Lower leg skin (tissue), 4 donors: ENCODE measurements around the gene CDH26. TPM values are rescaled to one million over a fixed set of nuclear protein-coding genes. Genes with fewer than 3 reads are reported as not detected.
A peak's percentile ranks its signal among the peaks of the same experiment; 100 is the strongest.

Source experiments
- DNase-seq, 2 donors: peaks; one replicate each; pipeline ENCODE4 v3.0.0-alpha.2; 2019; ENCODE audit warnings: low spot score in 2 of 2
- H3K4me3 ChIP-seq: fragments of 200-600 bp; sonication (generic); 2 replicates; pipeline ENCODE4 v1.5.1; 2017; ENCODE audit warnings: mild to moderate bottlenecking, low read depth; ENCODE audit not compliant: poor library complexity, severe bottlenecking
- POLR2A ChIP-seq, 2 donors: fragments of 450-650 bp; IDR thresholded peaks; one replicate each; pipeline ENCODE4 v1.6.1; 2016 to 2017; ENCODE audit warnings: antibody characterized with exemption in 2 of 2, mild to moderate bottlenecking in 1 of 2, moderate library complexity in 1 of 2
- WGBS, 2 donors: methylation state at CpG; one replicate each; pipeline ENCODE4 v1.1.5; 2018; 5-methylcytosine and 5-hydroxymethylcytosine counted together
- intact Hi-C: fragments of 100-400 bp; cut with DNase I; formaldehyde crosslinking; loops from one replicate; pipeline ENCODE4 v1.15.0; 2023; ENCODE audit warnings: low total_unique reads
- total RNA-seq, 4 donors: library from RNA; depleted of rRNA; stranded (reverse); fragments of >200 nt; gene quantifications; one replicate each; pipeline ENCODE4 v1.1.0, GENCODE V29; 2016
- TF ChIP-seq, protein P1 (sequence below), 3 donors: fragments of 450-650 bp; IDR thresholded peaks; one replicate each; pipeline ENCODE4 v1.5.1; 2016; ENCODE audit warnings: antibody characterized with exemption in 3 of 3, mild to moderate bottlenecking in 3 of 3, moderate library complexity in 2 of 3

Gene CDH26
- total RNA-seq, 4 donors from 2014 or later = 1.1 to 10.6 (median 1.8) TPM

DNA sequence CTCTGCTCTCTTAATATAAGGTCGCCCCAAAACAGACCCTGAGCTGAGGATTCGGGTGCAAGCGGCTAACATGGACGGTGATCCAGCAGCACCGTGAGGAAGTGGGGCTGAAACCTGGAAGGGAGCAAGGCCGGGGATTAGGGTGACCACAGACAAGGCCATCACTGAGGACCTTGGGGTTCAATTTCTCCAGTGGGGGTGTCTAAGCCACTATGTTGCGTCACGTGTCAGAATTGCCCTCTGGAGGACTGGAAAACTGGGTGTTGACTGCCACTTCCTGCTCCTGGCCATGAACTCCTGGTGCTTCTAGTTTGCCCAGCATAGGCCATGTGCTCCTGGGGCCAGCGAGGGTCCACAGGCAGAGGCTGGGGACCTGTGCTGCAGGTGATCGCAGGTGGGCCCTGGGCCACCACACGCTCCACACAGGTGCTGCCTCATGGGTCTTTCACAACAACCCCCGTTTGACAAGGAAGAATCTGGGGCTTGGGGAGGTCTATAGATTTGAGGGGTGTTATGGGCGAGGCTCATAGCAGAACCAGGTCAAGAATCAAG lies 101.9 kb downstream of the CDH26 start:
- TF ChIP-seq, protein P1, sequence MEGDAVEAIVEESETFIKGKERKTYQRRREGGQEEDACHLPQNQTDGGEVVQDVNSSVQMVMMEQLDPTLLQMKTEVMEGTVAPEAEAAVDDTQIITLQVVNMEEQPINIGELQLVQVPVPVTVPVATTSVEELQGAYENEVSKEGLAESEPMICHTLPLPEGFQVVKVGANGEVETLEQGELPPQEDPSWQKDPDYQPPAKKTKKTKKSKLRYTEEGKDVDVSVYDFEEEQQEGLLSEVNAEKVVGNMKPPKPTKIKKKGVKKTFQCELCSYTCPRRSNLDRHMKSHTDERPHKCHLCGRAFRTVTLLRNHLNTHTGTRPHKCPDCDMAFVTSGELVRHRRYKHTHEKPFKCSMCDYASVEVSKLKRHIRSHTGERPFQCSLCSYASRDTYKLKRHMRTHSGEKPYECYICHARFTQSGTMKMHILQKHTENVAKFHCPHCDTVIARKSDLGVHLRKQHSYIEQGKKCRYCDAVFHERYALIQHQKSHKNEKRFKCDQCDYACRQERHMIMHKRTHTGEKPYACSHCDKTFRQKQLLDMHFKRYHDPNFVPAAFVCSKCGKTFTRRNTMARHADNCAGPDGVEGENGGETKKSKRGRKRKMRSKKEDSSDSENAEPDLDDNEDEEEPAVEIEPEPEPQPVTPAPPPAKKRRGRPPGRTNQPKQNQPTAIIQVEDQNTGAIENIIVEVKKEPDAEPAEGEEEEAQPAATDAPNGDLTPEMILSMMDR (IDR thresholded peaks at IDR 0.05) = no peak
- TF ChIP-seq POLR2A (IDR thresholded peaks at IDR 0.05) = no peak
- no peak overlapping the region for H3K4me3 ChIP-seq
- 92 to 95% methylated on average over 12 to 13 of the region's 13 CpGs for WGBS, 2 donors
- intact Hi-C loops = no loop called here
- peak in 1 of 2 donors; percentile 70 for DNase-seq

DNA sequence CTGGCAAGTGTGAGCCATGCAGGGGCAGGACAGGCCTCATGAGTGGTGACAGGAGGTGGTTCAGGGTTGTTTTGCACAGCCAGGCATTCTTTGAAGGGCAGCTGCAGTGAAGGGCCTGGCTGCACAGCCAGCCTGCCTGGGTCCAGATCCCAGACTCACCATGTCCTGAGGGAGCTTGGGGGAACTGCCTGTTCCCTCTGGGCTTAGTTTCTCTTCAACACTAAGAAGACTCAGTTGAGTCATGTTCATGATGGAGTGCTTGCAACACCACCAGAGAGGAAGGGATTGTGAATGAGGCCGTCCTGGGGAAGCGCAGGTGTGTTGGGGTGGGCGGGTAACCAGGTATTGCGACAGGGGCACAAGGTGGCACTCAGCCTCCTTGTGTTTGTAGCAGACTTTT lies 102.4 kb downstream of the CDH26 start:
- DNase-seq = peak in 1 of 2 donors; percentile 70
- intact Hi-C loops = no loop called here
- TF ChIP-seq, protein P1 (IDR thresholded peaks at IDR 0.05) = no peak
- TF ChIP-seq POLR2A (IDR thresholded peaks at IDR 0.05) = no peak
- H3K4me3 ChIP-seq = no peak overlapping the region
- 79 to 81% methylated on average over 4 of the region's 4 CpGs for WGBS, 2 donors

DNA sequence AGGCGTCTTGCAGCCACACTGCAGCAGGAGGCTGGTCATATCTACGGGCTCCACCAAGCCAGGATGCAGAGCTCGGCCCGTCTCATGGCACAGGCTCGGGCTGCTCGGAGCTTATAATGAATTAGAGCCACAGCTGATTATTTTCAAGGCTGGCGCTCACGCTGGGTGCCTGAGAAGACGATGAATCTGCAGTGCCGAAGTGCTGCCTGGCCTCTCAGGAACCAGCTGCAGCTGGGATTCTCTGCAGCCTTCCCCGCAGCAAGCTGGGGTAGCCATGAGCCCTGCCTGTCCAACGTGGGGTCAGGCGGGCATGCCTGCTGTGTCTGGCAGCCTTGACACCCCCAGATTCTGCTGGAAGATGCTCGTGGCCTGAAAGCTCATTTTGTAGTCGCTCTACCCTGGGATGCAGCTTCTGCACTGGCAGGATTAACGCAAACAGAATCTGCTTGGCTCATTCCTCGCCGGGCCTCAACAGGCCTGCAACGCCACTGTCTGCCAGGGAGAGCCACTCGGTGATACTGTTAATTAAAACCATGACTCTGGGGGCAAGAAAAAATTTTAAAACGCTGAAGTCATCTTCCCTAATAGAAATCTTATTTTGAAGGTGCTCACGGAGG lies 104.3 kb downstream of the CDH26 start:
- no peak for TF ChIP-seq POLR2A (IDR thresholded peaks at IDR 0.05)
- TF ChIP-seq, protein P1 (IDR thresholded peaks at IDR 0.05) = no peak
- intact Hi-C loops = no loop called here
- WGBS, 2 donors = 49 to 58% methylated on average over 16 to 22 of the region's 22 CpGs
- no peak overlapping the region for H3K4me3 ChIP-seq
- peak in 1 of 2 donors; percentile 80 for DNase-seq

- peak in 1 of 2 donors; percentile 70 for DNase-seq
- no peak overlapping the region for H3K4me3 ChIP-seq
Observed at GRCh38 chr20:60063048-60063451, 104.8 kb downstream of the CDH26 start.

DNA sequence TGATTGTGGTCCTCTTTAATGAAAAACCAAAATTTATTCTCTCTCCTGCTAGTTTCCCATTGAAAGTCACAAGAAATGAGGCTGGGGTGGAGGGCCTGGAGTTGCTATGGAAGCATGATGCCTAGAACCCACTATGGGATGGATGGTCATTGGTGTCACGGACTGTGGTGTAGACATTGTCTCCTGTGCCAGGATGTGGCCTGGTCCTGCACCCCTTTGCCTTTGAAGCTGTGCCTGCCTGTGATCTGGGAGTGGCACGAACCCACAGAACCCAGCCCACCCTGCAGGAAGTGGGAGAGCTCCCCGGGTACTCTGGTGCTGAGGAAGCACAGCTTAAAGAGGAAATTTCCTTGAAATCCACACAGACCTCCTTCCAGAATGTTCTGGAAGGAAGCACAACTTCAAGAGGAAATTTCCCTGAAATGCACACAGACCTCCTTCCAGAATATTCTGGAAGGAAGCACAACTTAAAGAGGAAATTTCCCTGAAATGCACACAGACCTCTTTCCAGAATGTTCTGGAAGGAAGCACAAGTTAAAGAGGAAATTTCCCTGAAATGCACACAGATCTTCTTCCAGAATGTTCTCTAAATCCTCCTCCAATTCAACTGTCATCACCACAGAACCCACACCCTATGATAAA lies 105.6 kb downstream of the CDH26 start:
- intact Hi-C loops = no loop called here
- TF ChIP-seq POLR2A (IDR thresholded peaks at IDR 0.05) = no peak
- TF ChIP-seq, protein P1 (IDR thresholded peaks at IDR 0.05) = no peak
- no peak overlapping the region for H3K4me3 ChIP-seq
- WGBS, 2 donors = 66 to 67% methylated on average over 3 of the region's 3 CpGs
- peak in 1 of 2 donors; percentile 63 for DNase-seq

More at GRCh38 chr20:60063048-60063451, 104.8 kb downstream of the CDH26 start:
- WGBS, 2 donors = 45 to 64% methylated on average over 4 of the region's 4 CpGs
- intact Hi-C loops = no loop called here
- TF ChIP-seq POLR2A (IDR thresholded peaks at IDR 0.05) = no peak

Other genes starting within 250 kb of the CDH26 start
- 10 to 100 TPM in 1 of 4 donors, 1 to 10 TPM in 3; 1.9 to 12.9 (median 2.4) TPM for gene SYCP2, start 24.8 kb upstream of the CDH26 start, total RNA-seq
- 10 to 100 TPM; 14.5 to 20.0 (median 16.1) TPM for gene PPP1R3D, start 18.1 kb upstream of the CDH26 start, total RNA-seq
- gene FAM217B, start 18.0 kb upstream of the CDH26 start, total RNA-seq = 10 to 100 TPM in 1 of 4 donors, 1 to 10 TPM in 3; 3.8 to 11.3 (median 5.9) TPM